SK-N-SH (cell line): ENCODE data around the gene INS. TPM values are rescaled to one million over a fixed set of nuclear protein-coding genes. Genes with fewer than 3 reads are reported as not detected.

Source experiments
- CTCF ChIA-PET: fragments of 300-600, 350-600 bp; formaldehyde crosslinking; extraction: SDS; loops from one replicate; lab custom pipeline; 2021; lab: Yijun Ruan, JAX
- POLR2A ChIA-PET: fragments of 350-600 bp; sonication (Branson Sonifier 250); formaldehyde crosslinking; extraction: SDS; loops from one replicate; lab custom pipeline; 2020; ENCODE audit warnings: antibody characterized with exemption, inconsistent platforms; lab: Yijun Ruan, JAX
- DNase-seq: peaks from one replicate; pipeline ENCODE4 v3.0.0; 2012
- H2AFZ ChIP-seq: fragments of 200-600 bp; sonication (generic); 2 replicates; pipeline ENCODE4 v1.8.1; 2016; ENCODE audit warnings: antibody characterized with exemption, mild to moderate bottlenecking, low read depth
- H3F3A ChIP-seq: fragments of 200-600 bp; sonication (generic); replicated peaks from 2 replicates; pipeline ENCODE3; 2016; ENCODE audit warnings: antibody characterized with exemption, mild to moderate bottlenecking; ENCODE audit not compliant: insufficient read depth
- H3K27ac ChIP-seq, 2 experiments: fragments of 200-500 bp in 1 of 2; fragments of 200-600 bp in 1 of 2; sonication (Bioruptor generic) in 1 of 2; sonication (generic), shearing (Covaris generic) in 1 of 2; 2 replicates each; pipeline versions ENCODE4 v1.5.1 to v1.6.1; 2014 to 2016; ENCODE audit warnings: low read depth in 2 of 2, inconsistent platforms in 1 of 2, low read length in 1 of 2, mild to moderate bottlenecking in 1 of 2, mixed read lengths in 1 of 2
- H3K27me3 ChIP-seq: fragments of 200-600 bp; sonication (generic), shearing (Covaris generic); 2 replicates; pipeline ENCODE4 v1.6.1; 2016; ENCODE audit warnings: mixed run types; ENCODE audit not compliant: insufficient read depth
- H3K36me3 ChIP-seq, 2 experiments: fragments of 200-500 bp in 1 of 2; fragments of 200-600 bp in 1 of 2; sonication (Bioruptor generic) in 1 of 2; sonication (generic) in 1 of 2; replicated peaks in 1 of 2; 2 replicates each; pipeline versions ENCODE3 to v1.5.1; 2014 to 2016; ENCODE audit warnings: low read length in 1 of 2, mild to moderate bottlenecking in 1 of 2; ENCODE audit not compliant: insufficient read depth in 2 of 2, control insufficient read depth in 1 of 2
- H3K4me1 ChIP-seq, 2 experiments: fragments of 200-500 bp in 1 of 2; fragments of 200-600 bp in 1 of 2; sonication (Bioruptor generic) in 1 of 2; sonication (generic), shearing (Covaris generic) in 1 of 2; 2 replicates each; pipeline versions ENCODE4 v1.5.1 to v1.6.1; 2014 to 2016; ENCODE audit warnings: low read depth in 1 of 2, low read length in 1 of 2, mixed run types in 1 of 2; ENCODE audit not compliant: insufficient read depth in 2 of 2, control insufficient read depth in 1 of 2
- H3K4me2 ChIP-seq: fragments of 200-600 bp; sonication (generic), shearing (Covaris generic); 2 replicates; pipeline ENCODE4 v1.6.1; 2017; ENCODE audit warnings: mixed run types
- H3K4me3 ChIP-seq, 2 experiments: fragments of 200-500 bp in 1 of 2; fragments of 200-600 bp in 1 of 2; sonication (Bioruptor generic) in 1 of 2; sonication (generic), shearing (Covaris generic) in 1 of 2; 2 replicates each; pipeline versions ENCODE4 v1.5.1 to v1.8.1; 2014 to 2016; ENCODE audit warnings: low read depth in 2 of 2, inconsistent platforms in 1 of 2, low read length in 1 of 2, mild to moderate bottlenecking in 1 of 2, mixed read lengths in 1 of 2, moderate library complexity in 1 of 2
- H3K79me2 ChIP-seq: fragments of 200-600 bp; sonication (generic); 2 replicates; pipeline ENCODE4 v1.8.1; 2017; ENCODE audit warnings: mild to moderate bottlenecking; ENCODE audit not compliant: insufficient read depth
- H3K9ac ChIP-seq: fragments of 200-600 bp; sonication (generic); 2 replicates; pipeline ENCODE4 v1.6.1; 2017; ENCODE audit warnings: mixed run types
- H3K9me2 ChIP-seq: fragments of 200-600 bp; sonication (generic); 2 replicates; pipeline ENCODE4 v1.6.1; 2017; ENCODE audit warnings: mixed run types
- H3K9me3 ChIP-seq: fragments of 200-600 bp; sonication (generic); 2 replicates; pipeline ENCODE4 v1.6.1; 2017; ENCODE audit warnings: mixed run types, mild to moderate bottlenecking, moderate library complexity
- H4K20me1 ChIP-seq: fragments of 200-600 bp; sonication (generic); 2 replicates; pipeline ENCODE4 v1.6.1; 2017; ENCODE audit warnings: mild to moderate bottlenecking, mixed run types; ENCODE audit not compliant: insufficient read depth
- ELF1 ChIP-seq: IDR thresholded peaks from 2 replicates; pipeline ENCODE4 v1.4.0; 2012
- EP300 ChIP-seq, 2 experiments: IDR thresholded peaks; 2 replicates each; pipeline versions ENCODE4 v1.4.0 to v1.6.1; 2012; ENCODE audit warnings: borderline replicate concordance in 1 of 2, low read depth in 1 of 2, low read length in 1 of 2
- EZH2phosphoT487 ChIP-seq: fragments of 200-600 bp; sonication (generic); IDR thresholded peaks from 2 replicates; pipeline ENCODE4 v1.6.1; 2017; ENCODE audit warnings: low read depth, mixed run types, mild to moderate bottlenecking, antibody characterized with exemption, moderate library complexity, borderline replicate concordance
- FOXM1 ChIP-seq: IDR thresholded peaks from 2 replicates; pipeline ENCODE4 v1.4.0; 2012; ENCODE audit warnings: low read depth, mild to moderate bottlenecking
- GATA2 ChIP-seq: sonication (generic); formaldehyde crosslinking; IDR thresholded peaks from 2 replicates; pipeline ENCODE4 v1.5.0; 2020; ENCODE audit warnings: mild to moderate bottlenecking, missing genetic modification reagents
- JUND ChIP-seq: IDR thresholded peaks from 2 replicates; pipeline ENCODE4 v1.4.0; 2012
- MEF2A ChIP-seq: IDR thresholded peaks from 2 replicates; pipeline ENCODE4 v1.4.0; 2012; ENCODE audit warnings: low read depth, borderline replicate concordance
- MXI1 ChIP-seq: IDR thresholded peaks from 2 replicates; pipeline ENCODE4 v1.6.1; 2012; ENCODE audit warnings: mild to moderate bottlenecking, low read depth, low read length, improper control_type of control experiment
- NFIC ChIP-seq: IDR thresholded peaks from 2 replicates; pipeline ENCODE4 v1.4.0; 2012; ENCODE audit warnings: borderline replicate concordance
- NRF1 ChIP-seq: IDR thresholded peaks from 2 replicates; pipeline ENCODE4 v1.6.1; 2012; ENCODE audit warnings: low read depth, mild to moderate bottlenecking, low read length
- PBX3 ChIP-seq: IDR thresholded peaks from 2 replicates; pipeline ENCODE4; 2012
- RAD21 ChIP-seq: IDR thresholded peaks from 2 replicates; pipeline ENCODE4 v1.6.1; 2012; ENCODE audit warnings: mild to moderate bottlenecking, low read length
- RFX5 ChIP-seq: IDR thresholded peaks from 2 replicates; pipeline ENCODE4 v1.6.1; 2012; ENCODE audit warnings: mild to moderate bottlenecking, improper control_type of control experiment, low read length
- RXRA ChIP-seq: IDR thresholded peaks from 2 replicates; pipeline ENCODE4 v1.4.0; 2012; ENCODE audit warnings: low read depth, mild to moderate bottlenecking, borderline replicate concordance
- SIN3A ChIP-seq: IDR thresholded peaks from 2 replicates; pipeline ENCODE4 v1.6.1; 2012; ENCODE audit warnings: low read depth, mild to moderate bottlenecking, low read length, moderate library complexity, borderline replicate concordance
- SMC3 ChIP-seq: IDR thresholded peaks from 2 replicates; pipeline ENCODE4 v1.6.1; 2012; ENCODE audit warnings: low read depth, low read length, improper control_type of control experiment
- TAF1 ChIP-seq: IDR thresholded peaks from 2 replicates; pipeline ENCODE4 v1.6.1; 2012; ENCODE audit warnings: low read depth, mild to moderate bottlenecking, low read length, moderate library complexity, borderline replicate concordance
- TCF12 ChIP-seq: IDR thresholded peaks from 2 replicates; pipeline ENCODE4 v1.4.0; 2012
- TEAD4 ChIP-seq: IDR thresholded peaks from 2 replicates; pipeline ENCODE4 v1.4.0; 2012; ENCODE audit warnings: mild to moderate bottlenecking, borderline replicate concordance; ENCODE audit not compliant: insufficient read depth
- WGBS: methylation state at CpG from one replicate; pipeline ENCODE4 v1.1.6; 2017; ENCODE audit warnings: low lambda C conversion rate; 5-methylcytosine and 5-hydroxymethylcytosine counted together
- polyA plus RNA-seq, 3 experiments: library from polyadenylated mRNA; depleted of rRNA; stranded (reverse); fragments of >200 nt; gene quantifications; 2 replicates each; pipeline ENCODE4 v1.2.3, GENCODE V29; 2012
- TF ChIP-seq, protein P1 (sequence below): IDR thresholded peaks from 2 replicates; pipeline ENCODE4 v1.4.0; 2012; ENCODE audit warnings: low read depth, borderline replicate concordance
- TF ChIP-seq, protein P2 (sequence below): fragments of 200-600 bp; sonication (generic); IDR thresholded peaks from 2 replicates; pipeline ENCODE4 v1.6.1; 2017; ENCODE audit warnings: antibody characterized with exemption, mild to moderate bottlenecking, moderate library complexity
- TF ChIP-seq, protein P3 (sequence below): IDR thresholded peaks from 2 replicates; pipeline ENCODE4 v1.4.0; 2012; ENCODE audit warnings: low read depth, borderline replicate concordance

INS gene
- polyA plus RNA-seq, 1 of the 3 experiments (the other 2 are of a cell fraction) = not detected

DNA sequence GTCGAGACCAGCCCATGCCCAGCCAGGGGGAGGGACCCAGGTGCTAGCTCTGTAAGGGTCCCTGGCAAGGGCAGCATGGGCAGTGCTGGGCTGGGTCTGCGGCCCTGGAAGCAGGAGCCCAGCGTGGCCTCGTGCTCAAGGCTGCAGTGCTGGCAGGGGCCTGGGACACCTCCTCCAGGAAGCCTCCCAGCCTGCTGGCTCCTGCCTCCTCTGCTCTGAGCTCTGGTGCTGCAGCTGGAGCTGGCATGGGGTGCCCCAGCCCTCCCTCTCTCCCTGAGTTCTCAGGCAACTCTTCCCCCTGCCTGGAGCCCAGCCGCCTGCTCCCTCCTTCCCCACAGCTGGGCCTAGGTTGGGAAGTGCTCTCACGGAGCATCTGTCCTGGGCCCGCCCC is 6.8 kb downstream of the INS start:
- 77% methylated on average over 3 of the region's 7 CpGs for WGBS
- H3K27me3 ChIP-seq = 0 out of 2 replicates have a peak, but pooled peaks cover 3% of the 10 kb centered on the region
- POLR2A ChIA-PET = interaction anchor here (1.1 kb wide), 1 partner anchor 460 kb away, joined by 4 read pairs; no protein-coding TSS in a partner anchor

DNA sequence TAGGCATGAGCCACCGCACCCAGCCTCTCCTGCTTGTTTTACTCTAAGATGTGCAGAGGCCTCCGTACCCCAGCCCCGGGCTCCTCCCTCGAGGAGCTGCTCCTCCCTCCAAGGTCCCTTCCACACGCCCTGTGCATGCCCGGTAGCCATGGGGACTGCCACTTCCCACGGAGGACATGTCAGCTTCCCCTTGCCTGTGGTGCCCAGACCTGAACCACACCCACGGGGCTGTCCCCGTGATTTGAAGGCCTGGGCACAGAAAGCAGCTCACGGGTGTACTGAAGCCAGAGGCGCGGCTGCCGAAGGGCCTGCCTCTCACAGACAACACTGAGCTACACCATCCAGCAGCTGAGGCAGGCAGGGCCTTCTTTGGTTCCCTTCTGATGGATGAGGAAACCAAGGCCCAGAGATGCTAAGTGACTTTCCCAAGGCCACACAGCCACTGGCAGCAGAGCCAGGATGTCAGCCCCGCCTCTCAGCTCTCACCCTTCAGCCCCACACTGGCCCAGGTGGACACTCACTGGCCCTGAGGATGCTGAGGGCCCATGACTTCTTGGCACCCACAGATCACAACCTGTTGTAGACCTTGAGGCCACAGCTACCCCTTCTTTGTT is 7.3 kb downstream of the INS start:
- Histone ChIP-seq H4K20me1 (0 out of 2 replicates have a peak, but pooled peaks cover 3% of the 10 kb centered on the region), H3F3A (no peaks in the 10 kb centered on the region), H3K9me2 (no peaks in the 10 kb centered on the region), H3K4me1 (peaks cover 0 to 31% of the 10 kb centered on the region in 2 experiments; a peak in 1 of 4 replicates), H3K4me2 (no peak overlapping the region), H3K9me3 (no peaks in the 10 kb centered on the region), H3K27ac (no peak overlapping the region), H3K27me3 (0 out of 2 replicates have a peak, but pooled peaks cover 8% of the 10 kb centered on the region), H2AFZ (no peak overlapping the region), H3K79me2 (no peaks in the 10 kb centered on the region), H3K36me3 (no peaks in the 10 kb centered on the region), H3K4me3 (no peak overlapping the region), H3K9ac (no peak overlapping the region)
- no peak for DNase-seq
- POLR2A ChIA-PET = interaction anchor here (1.1 kb wide), 1 partner anchor 459 kb away, joined by 4 read pairs; no protein-coding TSS in a partner anchor
- 71% methylated on average over 5 of the region's 14 CpGs for WGBS
- CTCF ChIA-PET = interaction anchor here (0.8 to 25.3 kb wide), 16 partner anchors 13 to 514 kb away, joined by 4 to 1098 read pairs (median 68); partner anchors contain the start of genes IGF2, LSP1, MRPL23 and SYT8
- TF ChIP-seq JUND = no peak
- TF ChIP-seq, protein P1, sequence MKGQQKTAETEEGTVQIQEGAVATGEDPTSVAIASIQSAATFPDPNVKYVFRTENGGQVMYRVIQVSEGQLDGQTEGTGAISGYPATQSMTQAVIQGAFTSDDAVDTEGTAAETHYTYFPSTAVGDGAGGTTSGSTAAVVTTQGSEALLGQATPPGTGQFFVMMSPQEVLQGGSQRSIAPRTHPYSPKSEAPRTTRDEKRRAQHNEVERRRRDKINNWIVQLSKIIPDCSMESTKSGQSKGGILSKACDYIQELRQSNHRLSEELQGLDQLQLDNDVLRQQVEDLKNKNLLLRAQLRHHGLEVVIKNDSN = no peak
- no peak for TF ChIP-seq ELF1
- no peak for TF ChIP-seq MEF2A
- no peak for TF ChIP-seq TAF1
- no peak for TF ChIP-seq TCF12
- TF ChIP-seq, protein P2, sequence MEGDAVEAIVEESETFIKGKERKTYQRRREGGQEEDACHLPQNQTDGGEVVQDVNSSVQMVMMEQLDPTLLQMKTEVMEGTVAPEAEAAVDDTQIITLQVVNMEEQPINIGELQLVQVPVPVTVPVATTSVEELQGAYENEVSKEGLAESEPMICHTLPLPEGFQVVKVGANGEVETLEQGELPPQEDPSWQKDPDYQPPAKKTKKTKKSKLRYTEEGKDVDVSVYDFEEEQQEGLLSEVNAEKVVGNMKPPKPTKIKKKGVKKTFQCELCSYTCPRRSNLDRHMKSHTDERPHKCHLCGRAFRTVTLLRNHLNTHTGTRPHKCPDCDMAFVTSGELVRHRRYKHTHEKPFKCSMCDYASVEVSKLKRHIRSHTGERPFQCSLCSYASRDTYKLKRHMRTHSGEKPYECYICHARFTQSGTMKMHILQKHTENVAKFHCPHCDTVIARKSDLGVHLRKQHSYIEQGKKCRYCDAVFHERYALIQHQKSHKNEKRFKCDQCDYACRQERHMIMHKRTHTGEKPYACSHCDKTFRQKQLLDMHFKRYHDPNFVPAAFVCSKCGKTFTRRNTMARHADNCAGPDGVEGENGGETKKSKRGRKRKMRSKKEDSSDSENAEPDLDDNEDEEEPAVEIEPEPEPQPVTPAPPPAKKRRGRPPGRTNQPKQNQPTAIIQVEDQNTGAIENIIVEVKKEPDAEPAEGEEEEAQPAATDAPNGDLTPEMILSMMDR = no peak
- TF ChIP-seq PBX3 = no peak
- no peak for TF ChIP-seq GATA2
- no peak for TF ChIP-seq RFX5

More for the DNA sequence above, 6.8 kb downstream of the INS start:
- Histone ChIP-seq H3K9ac (no peak overlapping the region), H3K27ac (no peak overlapping the region), H3K36me3 (no peaks in the 10 kb centered on the region), H3F3A (no peaks in the 10 kb centered on the region), H4K20me1 (0 out of 2 replicates have a peak, but pooled peaks cover 3% of the 10 kb centered on the region), H3K4me2 (no peak overlapping the region), H3K9me3 (no peaks in the 10 kb centered on the region), H3K79me2 (no peaks in the 10 kb centered on the region), H3K4me1 (peaks cover 0 to 30% of the 10 kb centered on the region in 2 experiments; a peak in 1 of 4 replicates), H3K4me3 (no peak overlapping the region), H3K9me2 (no peaks in the 10 kb centered on the region), H2AFZ (no peak overlapping the region)
- DNase-seq = no peak
- no peak for TF ChIP-seq NFIC
- TF ChIP-seq GATA2 = no peak
- TF ChIP-seq PBX3 = no peak
- TF ChIP-seq TAF1 = no peak
- TF ChIP-seq, protein P3, sequence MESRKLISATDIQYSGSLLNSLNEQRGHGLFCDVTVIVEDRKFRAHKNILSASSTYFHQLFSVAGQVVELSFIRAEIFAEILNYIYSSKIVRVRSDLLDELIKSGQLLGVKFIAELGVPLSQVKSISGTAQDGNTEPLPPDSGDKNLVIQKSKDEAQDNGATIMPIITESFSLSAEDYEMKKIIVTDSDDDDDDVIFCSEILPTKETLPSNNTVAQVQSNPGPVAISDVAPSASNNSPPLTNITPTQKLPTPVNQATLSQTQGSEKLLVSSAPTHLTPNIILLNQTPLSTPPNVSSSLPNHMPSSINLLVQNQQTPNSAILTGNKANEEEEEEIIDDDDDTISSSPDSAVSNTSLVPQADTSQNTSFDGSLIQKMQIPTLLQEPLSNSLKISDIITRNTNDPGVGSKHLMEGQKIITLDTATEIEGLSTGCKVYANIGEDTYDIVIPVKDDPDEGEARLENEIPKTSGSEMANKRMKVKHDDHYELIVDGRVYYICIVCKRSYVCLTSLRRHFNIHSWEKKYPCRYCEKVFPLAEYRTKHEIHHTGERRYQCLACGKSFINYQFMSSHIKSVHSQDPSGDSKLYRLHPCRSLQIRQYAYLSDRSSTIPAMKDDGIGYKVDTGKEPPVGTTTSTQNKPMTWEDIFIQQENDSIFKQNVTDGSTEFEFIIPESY = no peak
- TF ChIP-seq MXI1 = no peak
- TF ChIP-seq TEAD4 = no peak
- no peak for TF ChIP-seq SIN3A
- TF ChIP-seq EP300 (IDR thresholded peaks at IDR 0.05; ENCODE audit: borderline replicate concordance in 1 of 2, low read depth in 1 of 2, low read length in 1 of 2) = no peak
- TF ChIP-seq NRF1 = no peak
- TF ChIP-seq EZH2phosphoT487 = no peak
- TF ChIP-seq RXRA = no peak
- TF ChIP-seq TCF12 = no peak
- TF ChIP-seq RAD21 = no peak
- TF ChIP-seq SMC3 = no peak
- no peak for TF ChIP-seq FOXM1
- CTCF ChIA-PET = interaction anchor here (0.8 to 25.3 kb wide), 13 partner anchors 13 to 514 kb away, joined by 4 to 1098 read pairs (median 179); partner anchors contain the start of genes IGF2, MRPL23, SYT8 and TH
